Fibroblast of mammary gland (primary cell): ENCODE results near the gene FBXL17.

ENCODE experiments used
- DNase-seq: peaks from one replicate; pipeline ENCODE4 v3.0.0-alpha.2; 2010; ENCODE audit warnings: low read depth
- H3K4me3 ChIP-seq: 2 replicates; pipeline ENCODE4 v1.5.1; 2011; ENCODE audit warnings: low read depth, mild to moderate bottlenecking, low read length, moderate library complexity; ENCODE audit not compliant: control insufficient read depth
- TF ChIP-seq, protein P1 (sequence below): conservative IDR thresholded peaks from 2 replicates; pipeline ENCODE4 v1.5.1; 2011; ENCODE audit warnings: low read depth, low read length, inconsistent platforms; ENCODE audit not compliant: control insufficient read depth, insufficient read depth

The FBXL17 gene

DNA sequence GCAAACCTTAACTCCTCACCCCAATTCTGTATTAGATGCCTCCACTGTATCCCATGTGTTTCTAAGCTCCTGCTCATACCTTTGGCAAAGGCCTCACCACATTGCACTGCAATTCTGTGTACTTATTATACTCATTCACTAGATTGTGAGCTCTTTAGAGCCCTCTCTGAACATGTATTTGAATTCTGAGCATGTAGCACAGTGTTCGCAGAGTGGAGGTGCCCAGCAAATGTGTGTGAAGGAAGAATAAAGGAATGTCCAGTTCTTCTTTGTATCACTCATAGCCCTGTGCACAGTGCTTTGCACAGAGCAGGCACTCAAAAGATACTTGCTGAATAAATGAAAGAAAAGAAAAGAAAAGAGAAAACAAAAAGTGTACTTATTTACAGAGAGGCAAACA is 410.1 kb downstream of the FBXL17 start:
- DNase-seq: no peak
- TF ChIP-seq, protein P1, sequence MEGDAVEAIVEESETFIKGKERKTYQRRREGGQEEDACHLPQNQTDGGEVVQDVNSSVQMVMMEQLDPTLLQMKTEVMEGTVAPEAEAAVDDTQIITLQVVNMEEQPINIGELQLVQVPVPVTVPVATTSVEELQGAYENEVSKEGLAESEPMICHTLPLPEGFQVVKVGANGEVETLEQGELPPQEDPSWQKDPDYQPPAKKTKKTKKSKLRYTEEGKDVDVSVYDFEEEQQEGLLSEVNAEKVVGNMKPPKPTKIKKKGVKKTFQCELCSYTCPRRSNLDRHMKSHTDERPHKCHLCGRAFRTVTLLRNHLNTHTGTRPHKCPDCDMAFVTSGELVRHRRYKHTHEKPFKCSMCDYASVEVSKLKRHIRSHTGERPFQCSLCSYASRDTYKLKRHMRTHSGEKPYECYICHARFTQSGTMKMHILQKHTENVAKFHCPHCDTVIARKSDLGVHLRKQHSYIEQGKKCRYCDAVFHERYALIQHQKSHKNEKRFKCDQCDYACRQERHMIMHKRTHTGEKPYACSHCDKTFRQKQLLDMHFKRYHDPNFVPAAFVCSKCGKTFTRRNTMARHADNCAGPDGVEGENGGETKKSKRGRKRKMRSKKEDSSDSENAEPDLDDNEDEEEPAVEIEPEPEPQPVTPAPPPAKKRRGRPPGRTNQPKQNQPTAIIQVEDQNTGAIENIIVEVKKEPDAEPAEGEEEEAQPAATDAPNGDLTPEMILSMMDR: no peak
- no peak overlapping the region for H3K4me3 ChIP-seq

DNA sequence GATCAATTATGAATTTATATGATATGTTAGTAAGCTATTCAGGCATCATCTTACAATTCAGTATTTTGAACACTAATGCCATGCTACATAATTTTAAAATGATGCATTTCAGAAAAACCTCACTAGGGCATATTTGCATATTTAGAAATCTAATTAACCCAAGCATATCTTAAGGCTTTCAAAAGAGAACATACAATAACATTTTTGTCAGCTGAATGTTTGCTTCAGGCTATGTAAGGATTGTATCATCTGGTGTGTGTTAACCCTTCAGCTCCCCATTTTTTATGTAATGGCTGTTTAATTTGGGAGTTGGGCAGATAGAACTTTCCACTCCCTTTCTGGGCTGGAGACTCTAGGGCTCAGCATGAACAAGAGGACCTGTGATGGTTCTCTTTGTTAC is 412.1 kb downstream of the FBXL17 start:
- no peak for DNase-seq
- TF ChIP-seq, protein P1: no peak
- H3K4me3 ChIP-seq: no peak overlapping the region

DNA sequence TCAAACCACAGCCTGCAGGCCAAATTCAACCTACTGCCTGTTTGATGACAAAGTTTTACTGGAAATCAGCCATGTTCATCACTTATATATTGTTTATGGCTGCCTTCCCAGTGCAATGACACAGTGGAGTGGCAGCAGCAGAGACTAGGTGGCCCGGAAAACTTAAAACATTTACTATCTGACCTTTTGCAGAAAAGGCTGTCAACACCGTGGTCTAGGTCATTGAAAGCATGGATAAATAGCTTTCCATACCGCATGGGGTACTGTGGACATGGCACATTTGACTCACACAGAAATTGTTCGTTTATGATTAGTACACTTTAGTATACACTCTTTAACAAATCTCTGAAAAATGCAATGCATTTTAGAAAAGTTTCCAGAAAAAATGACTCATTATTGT is 412.9 kb downstream of the FBXL17 start:
- TF ChIP-seq, protein P1: no peak
- H3K4me3 ChIP-seq: no peak overlapping the region
- peak; percentile 74 for DNase-seq

DNA sequence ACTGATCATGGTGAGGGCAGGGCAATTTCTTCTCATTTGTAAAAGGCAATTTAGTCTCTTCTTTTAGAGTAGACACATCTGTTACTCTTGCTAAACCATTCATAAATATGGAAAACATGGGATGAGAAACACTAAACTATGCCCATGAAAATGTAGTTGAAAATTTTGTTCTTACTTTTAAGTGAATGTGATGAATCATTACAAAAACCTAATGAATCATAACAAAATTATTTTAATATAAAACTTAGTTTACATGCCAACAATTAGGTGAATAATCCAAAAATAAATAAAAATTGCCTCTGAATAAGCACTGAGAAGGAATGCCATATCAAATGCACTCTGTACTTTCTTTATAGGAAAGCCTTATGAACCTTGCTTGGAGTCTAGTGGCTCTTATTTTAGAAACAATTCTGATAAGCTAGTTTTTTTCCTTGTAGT is 413.5 kb downstream of the FBXL17 start:
- H3K4me3 ChIP-seq: no peak overlapping the region
- peak; percentile 44 for DNase-seq
- TF ChIP-seq, protein P1: no peak

DNA sequence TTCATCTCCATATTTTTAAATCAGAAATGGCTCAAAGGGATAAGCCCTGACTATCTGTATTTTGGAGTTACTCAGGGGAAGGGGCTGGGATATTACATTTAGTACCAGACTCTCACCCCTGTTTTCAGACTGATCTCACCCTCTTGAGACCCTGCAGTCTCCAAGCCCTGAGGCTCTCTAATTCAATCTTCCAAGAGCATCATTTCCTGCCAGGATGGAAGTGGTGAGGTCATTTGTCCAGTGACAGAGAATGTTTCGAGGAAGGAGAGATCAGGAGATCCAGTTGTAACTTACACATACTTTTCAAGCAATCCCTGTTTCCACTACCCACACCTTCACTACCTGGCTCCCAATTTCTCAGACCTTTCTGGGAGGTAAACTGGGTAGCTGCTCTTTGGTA is 415.7 kb downstream of the FBXL17 start:
- no peak for DNase-seq
- TF ChIP-seq, protein P1: no peak
- no peak overlapping the region for H3K4me3 ChIP-seq

DNA sequence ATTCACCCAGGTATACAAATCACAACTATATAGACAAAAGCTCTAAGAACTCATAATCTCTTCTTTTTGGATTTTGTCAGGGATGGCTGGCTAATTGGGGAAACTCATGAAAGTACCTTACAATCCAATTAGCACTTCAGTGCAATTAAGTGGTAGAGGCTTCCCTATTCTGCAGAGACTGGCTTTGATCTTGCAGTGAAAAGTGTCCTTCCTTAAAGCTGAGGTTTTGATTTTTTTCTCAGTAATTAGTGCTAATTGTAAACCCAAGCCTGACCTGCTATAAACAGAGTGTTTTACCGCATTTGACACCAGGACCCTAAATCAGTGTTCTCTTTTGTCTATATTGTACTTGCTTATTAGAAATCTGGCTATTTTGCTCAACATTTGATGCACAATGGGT is 417.2 kb downstream of the FBXL17 start:
- no peak overlapping the region for H3K4me3 ChIP-seq
- no peak for DNase-seq
- TF ChIP-seq, protein P1: no peak
